ENCODE measurements around the gene COMMD9. TPM values are rescaled to one million over a fixed set of nuclear protein-coding genes. Genes with fewer than 3 reads are reported as not detected.
"Not testable (repeated sequence)": the region's sequence is repeated elsewhere in the genome, so short reads cannot be mapped to it uniquely, and the experiment has no call there.

The COMMD9 gene
- total and polyA plus RNA-seq, 10 of the 15 experiments (the other 5 are each of a cell fraction or from before 2014, with no cell fraction given), result 31.4 to 119 (median 56.2) TPM

DNA sequence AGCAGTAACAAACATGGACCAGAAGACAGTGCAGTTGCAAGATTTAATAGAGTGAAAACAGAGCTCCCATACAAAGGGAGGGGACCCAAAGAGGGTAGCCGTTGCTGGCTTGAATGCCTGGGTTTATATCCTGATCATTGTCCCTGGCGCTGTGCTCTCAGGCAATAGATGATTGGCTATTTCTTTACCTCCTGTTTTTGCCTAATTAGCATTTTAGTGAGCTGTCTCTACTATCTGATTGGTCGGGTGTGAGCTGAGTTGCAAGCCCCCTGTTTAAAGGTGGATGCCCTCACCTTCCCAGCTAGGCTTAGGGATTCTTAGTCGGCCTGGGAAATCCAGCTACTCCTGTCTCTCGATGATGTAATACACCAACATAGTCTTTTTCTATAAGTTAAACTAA lies 36.2 kb upstream of the COMMD9 start:
- in situ Hi-C loops (cut with MboI); H3K4me2 ChIP-seq (ENCODE audit: control insufficient read depth, insufficient read depth): not testable (repeated sequence)
- CTCF ChIA-PET, result interaction anchor here (1.0 to 1.7 kb wide), 3 partner anchors 8 to 153 kb away, joined by 3 to 4 read pairs (median 3); no protein-coding TSS in a partner anchor

DNA sequence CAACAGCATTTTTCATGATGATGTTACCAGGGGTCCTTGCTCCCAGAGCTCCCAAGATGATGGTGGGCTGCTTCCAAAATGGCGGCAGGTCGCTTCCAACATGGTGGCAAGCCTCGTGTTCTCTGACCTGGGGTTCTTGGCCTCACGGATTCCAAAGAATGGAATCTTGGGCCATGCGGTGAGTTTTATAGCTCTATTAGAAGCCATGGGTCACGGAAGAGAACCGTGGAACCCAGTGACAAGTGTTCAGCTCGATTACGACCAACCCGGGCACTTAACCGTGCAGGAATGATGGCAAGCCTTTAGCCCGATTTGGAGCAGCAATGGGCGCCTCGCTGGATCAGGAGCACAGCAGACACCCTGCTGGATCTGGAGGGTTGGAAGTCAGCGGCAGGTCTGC lies 35.7 kb upstream of the COMMD9 start:
- RAD21 ChIA-PET (ENCODE audit: unreplicated experiment), result interaction anchor here (0.5 kb wide), 1 partner anchor 163 kb away, joined by 3 read pairs; no protein-coding TSS in a partner anchor
- WGBS (ENCODE audit: insufficient coverage, insufficient replicate concordance, low lambda C conversion rate, missing lambda C conversion rate), result 72% methylated on average over 15 of the region's 15 CpGs

More for the DNA sequence above, 36.2 kb upstream of the COMMD9 start:
- ATAC-seq; H3K27me3 ChIP-seq (replicated peaks in 1 of 2; ENCODE audit: control insufficient read depth in 2 of 2, insufficient read depth in 2 of 2, low read length in 1 of 2); POLR2A ChIA-PET; BruUV-seq (replicated peaks); H3K79me2 ChIP-seq (ENCODE audit: control insufficient read depth, insufficient read depth, low read length); H2AFZ ChIP-seq (ENCODE audit: control insufficient read depth, low read depth, low read length); FAIRE-seq; H4K20me1 ChIP-seq (ENCODE audit: control insufficient read depth, insufficient read depth); H3K27ac ChIP-seq (ENCODE audit: control insufficient read depth, insufficient read depth); DNase-seq (ENCODE audit: low read depth, low spot score); H3K4me3 ChIP-seq; H3K9me3 ChIP-seq (replicated peaks; ENCODE audit: control insufficient read depth, insufficient read depth, low read length); intact Hi-C loops (cut with micrococcal nuclease; ENCODE audit: unreplicated experiment); H3K4me1 ChIP-seq (ENCODE audit: control insufficient read depth, insufficient read depth, low read length); H3K36me3 ChIP-seq (ENCODE audit: control insufficient read depth in 2 of 2, insufficient read depth in 2 of 2, low read length in 1 of 2); H3K9ac ChIP-seq (ENCODE audit: control insufficient read depth, insufficient read depth, low read length): not testable (repeated sequence)
- SMC1A ChIA-PET (ENCODE audit: uncharacterized antibody, unreplicated experiment), result interaction anchor here (0.8 to 1.5 kb wide), 4 partner anchors 9 to 168 kb away, joined by 3 to 4 read pairs (median 3); no protein-coding TSS in a partner anchor
- RAD21 ChIA-PET (ENCODE audit: unreplicated experiment), result interaction anchor here (0.5 to 0.8 kb wide), 2 partner anchors 154 to 162 kb away, joined by 3 to 4 read pairs; no protein-coding TSS in a partner anchor
- 45% methylated on average over 5 of the region's 5 CpGs for WGBS (ENCODE audit: insufficient coverage, insufficient replicate concordance, low lambda C conversion rate, missing lambda C conversion rate)

More for the DNA sequence above, 35.7 kb upstream of the COMMD9 start:
- H3K79me2 ChIP-seq (ENCODE audit: control insufficient read depth, insufficient read depth, low read length); H3K36me3 ChIP-seq (ENCODE audit: control insufficient read depth in 2 of 2, insufficient read depth in 2 of 2, low read length in 1 of 2); H4K20me1 ChIP-seq (ENCODE audit: control insufficient read depth, insufficient read depth); intact Hi-C loops (cut with micrococcal nuclease; ENCODE audit: unreplicated experiment); H3K27ac ChIP-seq (ENCODE audit: control insufficient read depth, insufficient read depth); in situ Hi-C loops (cut with MboI); DNase-seq (ENCODE audit: low read depth, low spot score); BruUV-seq (replicated peaks); H3K4me1 ChIP-seq (ENCODE audit: control insufficient read depth, insufficient read depth, low read length); FAIRE-seq; H3K4me3 ChIP-seq; H3K27me3 ChIP-seq (replicated peaks in 1 of 2; ENCODE audit: control insufficient read depth in 2 of 2, insufficient read depth in 2 of 2, low read length in 1 of 2); H2AFZ ChIP-seq (ENCODE audit: control insufficient read depth, low read depth, low read length); H3K9me3 ChIP-seq (replicated peaks; ENCODE audit: control insufficient read depth, insufficient read depth, low read length); ATAC-seq; H3K4me2 ChIP-seq (ENCODE audit: control insufficient read depth, insufficient read depth); POLR2A ChIA-PET; H3K9ac ChIP-seq (ENCODE audit: control insufficient read depth, insufficient read depth, low read length): not testable (repeated sequence)
- SMC1A ChIA-PET (ENCODE audit: uncharacterized antibody, unreplicated experiment), result interaction anchor here (0.8 to 1.5 kb wide), 3 partner anchors 9 to 141 kb away, joined by 3 to 4 read pairs (median 3); no protein-coding TSS in a partner anchor
- CTCF ChIA-PET, result interaction anchor here (1.0 to 1.7 kb wide), 3 partner anchors 8 to 154 kb away, joined by 3 to 4 read pairs (median 3); no protein-coding TSS in a partner anchor
